Fibroblast of mammary gland (primary cell): ENCODE measurements around the gene UBE2C.
"Not testable (repeated sequence)": the region's sequence is repeated elsewhere in the genome, so short reads cannot be mapped to it uniquely, and the experiment has no call there.

Experiments used
- DNase-seq: peaks from one replicate; pipeline ENCODE4 v3.0.0-alpha.2; 2010; ENCODE audit warnings: low read depth
- H3K4me3 ChIP-seq: 2 replicates; pipeline ENCODE4 v1.5.1; 2011; ENCODE audit warnings: low read depth, mild to moderate bottlenecking, low read length, moderate library complexity; ENCODE audit not compliant: control insufficient read depth
- CTCF ChIP-seq: conservative IDR thresholded peaks from 2 replicates; pipeline ENCODE4 v1.5.1; 2011; ENCODE audit warnings: low read depth, low read length, inconsistent platforms; ENCODE audit not compliant: control insufficient read depth, insufficient read depth

The UBE2C gene

GRCh38 chr20:45781391-45781931 lies 31.0 kb upstream of the UBE2C start:
- no peak overlapping the region for H3K4me3 ChIP-seq
- TF ChIP-seq CTCF: no peak
- peak; percentile 97 for DNase-seq

GRCh38 chr20:45782890-45783289 lies 29.6 kb upstream of the UBE2C start:
- TF ChIP-seq CTCF: no peak
- peak; percentile 17 for DNase-seq
- no peak overlapping the region for H3K4me3 ChIP-seq

GRCh38 chr20:45783656-45784294 lies 28.7 kb upstream of the UBE2C start:
- no peak for DNase-seq
- TF ChIP-seq CTCF: no peak
- H3K4me3 ChIP-seq: no peak overlapping the region

- DNase-seq: no peak
- H3K4me3 ChIP-seq: no peak overlapping the region
- no peak for TF ChIP-seq CTCF
Observed at GRCh38 chr20:45788351-45788750, 24.1 kb upstream of the UBE2C start.

GRCh38 chr20:45792317-45793118 lies 19.9 kb upstream of the UBE2C start:
- no peak for DNase-seq
- peak overlapping the region; percentile 88 for H3K4me3 ChIP-seq
- no peak for TF ChIP-seq CTCF

- no peak overlapping the region for H3K4me3 ChIP-seq
- no peak for DNase-seq
- no peak for TF ChIP-seq CTCF
Observed at GRCh38 chr20:45796337-45797065, 15.9 kb upstream of the UBE2C start.

- H3K4me3 ChIP-seq, DNase-seq: not testable (repeated sequence)
Observed at GRCh38 chr20:45797510-45797909, 14.9 kb upstream of the UBE2C start.

- not testable (repeated sequence) for DNase-seq, H3K4me3 ChIP-seq
Observed at GRCh38 chr20:45797955-45798354, 14.5 kb upstream of the UBE2C start.
